CD14-positive monocyte (primary cell): ENCODE results near the gene DNAJB8. TPM values are rescaled to one million over a fixed set of nuclear protein-coding genes. Genes with fewer than 3 reads are reported as not detected.

Source experiments
- DNase-seq, 3 donors: peaks; one replicate each; pipeline ENCODE4 v3.0.0-alpha.2; 2011 to 2022
- H2AFZ ChIP-seq: 2 replicates; pipeline ENCODE4 v1.6.0; 2012; ENCODE audit warnings: mild to moderate bottlenecking, low read depth, low read length, inconsistent platforms; ENCODE audit not compliant: insufficient read depth, poor library complexity, severe bottlenecking
- H3K27ac ChIP-seq, 2 donors: 1 replicate in 1 of 2; 2 replicates in 1 of 2; pipeline ENCODE4 v1.5.1; 2012 to 2013; ENCODE audit warnings: low read length in 2 of 2, control low read depth in 1 of 2, inconsistent platforms in 1 of 2, low read depth in 1 of 2, mild to moderate bottlenecking in 1 of 2
- H3K27me3 ChIP-seq, 2 donors: one replicate each; pipeline versions ENCODE4 v1.6.0 to v1.6.1; 2011 to 2013; ENCODE audit warnings: low read length in 2 of 2; ENCODE audit not compliant: control insufficient read depth in 2 of 2, insufficient read depth in 2 of 2
- H3K36me3 ChIP-seq, 2 donors: replicated peaks in 1 of 2; 1 replicate in 1 of 2; 2 replicates in 1 of 2; pipeline versions ENCODE4 v1.5.1 to v1.6.1; 2012 to 2013; ENCODE audit warnings: low read length in 2 of 2, control low read depth in 1 of 2, inconsistent platforms in 1 of 2, mild to moderate bottlenecking in 1 of 2; ENCODE audit not compliant: insufficient read depth in 2 of 2, control insufficient read depth in 1 of 2
- H3K4me1 ChIP-seq, 2 donors: 1 replicate in 1 of 2; 2 replicates in 1 of 2; pipeline versions ENCODE4 v1.5.1 to v1.6.1; 2012 to 2013; ENCODE audit warnings: low read length in 2 of 2, control low read depth in 1 of 2, inconsistent platforms in 1 of 2, mild to moderate bottlenecking in 1 of 2, moderate library complexity in 1 of 2; ENCODE audit not compliant: insufficient read depth in 2 of 2, control insufficient read depth in 1 of 2
- H3K4me2 ChIP-seq: replicated peaks from 2 replicates; pipeline ENCODE3; 2012; ENCODE audit warnings: low read length, moderate library complexity, mild to moderate bottlenecking; ENCODE audit not compliant: poor library complexity, severe bottlenecking; ENCODE audit errors: extremely low read depth
- H3K4me3 ChIP-seq, 3 experiments: fragments of 200-600 bp in 1 of 3; sonication (generic) in 1 of 3; replicated peaks in 1 of 3; 1 replicate in 2 of 3; 2 replicates in 1 of 3; pipeline ENCODE4 v1.5.1; 2011 to 2013; ENCODE audit warnings: low read length in 3 of 3, mild to moderate bottlenecking in 3 of 3, control low read depth in 2 of 3, low read depth in 2 of 3, inconsistent platforms in 1 of 3, moderate library complexity in 1 of 3
- H3K79me2 ChIP-seq: 2 replicates; pipeline ENCODE4 v1.6.0; 2012; ENCODE audit warnings: mild to moderate bottlenecking, control low read depth, inconsistent platforms, low read length, moderate library complexity; ENCODE audit not compliant: insufficient read depth
- H3K9ac ChIP-seq: 2 replicates; pipeline ENCODE4 v1.6.0; 2017; ENCODE audit warnings: low read length, mild to moderate bottlenecking; ENCODE audit not compliant: insufficient read depth, poor library complexity, severe bottlenecking
- H3K9me3 ChIP-seq, 2 donors: replicated peaks in 1 of 2; 1 replicate in 1 of 2; 2 replicates in 1 of 2; pipeline versions ENCODE4 v1.5.1 to v1.6.1; 2012 to 2013; ENCODE audit warnings: low read length in 2 of 2, control low read depth in 1 of 2; ENCODE audit not compliant: control insufficient read depth in 1 of 2, insufficient read depth in 1 of 2
- H4K20me1 ChIP-seq: 2 replicates; pipeline ENCODE4 v1.6.0; 2012; ENCODE audit warnings: mild to moderate bottlenecking, low read length, control low read depth, moderate library complexity; ENCODE audit not compliant: insufficient read depth
- H3K27ac Mint-ChIP-seq, 7 donors: one replicate each; pipeline ENCODE4 v1.8.0; 2020; ENCODE audit warnings: mild to moderate bottlenecking in 7 of 7, mixed read lengths in 7 of 7, moderate library complexity in 6 of 7, inconsistent platforms in 2 of 7
- H3K27me3 Mint-ChIP-seq, 3 donors: one replicate each; pipeline ENCODE4 v1.8.0; 2021 to 2022; ENCODE audit warnings: low read depth in 3 of 3, mild to moderate bottlenecking in 3 of 3, mixed read lengths in 3 of 3, moderate library complexity in 3 of 3, inconsistent platforms in 1 of 3
- H3K36me3 Mint-ChIP-seq, 2 donors: one replicate each; pipeline ENCODE4 v1.8.0; 2020; ENCODE audit warnings: mixed read lengths in 2 of 2, inconsistent platforms in 1 of 2, mild to moderate bottlenecking in 1 of 2
- H3K4me1 Mint-ChIP-seq: one replicate; pipeline ENCODE4 v1.8.0; 2020; ENCODE audit warnings: mild to moderate bottlenecking, mixed read lengths
- H3K4me3 Mint-ChIP-seq, 2 donors: one replicate each; pipeline ENCODE4 v1.8.0; 2020; ENCODE audit warnings: mild to moderate bottlenecking in 2 of 2, mixed read lengths in 2 of 2, moderate library complexity in 1 of 2
- H3K9me3 Mint-ChIP-seq, 7 donors: one replicate each; pipeline ENCODE4 v1.8.0; 2020 to 2022; ENCODE audit warnings: mixed read lengths in 7 of 7, mild to moderate bottlenecking in 6 of 7, moderate library complexity in 6 of 7, inconsistent platforms in 2 of 7
- WGBS: methylation state at CpG from one replicate; pipeline ENCODE4 v1.1.5; 2013; ENCODE audit warnings: missing lambda C conversion rate; ENCODE audit not compliant: insufficient coverage; 5-methylcytosine and 5-hydroxymethylcytosine counted together
- intact Hi-C, 2 donors: fragments of 100-400 bp; cut with micrococcal nuclease; formaldehyde crosslinking; loops; one replicate each; pipeline versions ENCODE4 v1.15.0 to v1.15.1; 2023
- polyA plus RNA-seq, 3 donors: library from polyadenylated mRNA; depleted of rRNA in 1 of 3; unstranded in 2 of 3; stranded (reverse) in 1 of 3; fragments of 300-500 nt in 2 of 3; fragments of >200 nt in 1 of 3; fragmentation: Illumina TruSeq in 2 of 3; gene quantifications; 1 replicate in 2 of 3; 2 replicates in 1 of 3; pipeline ENCODE4 v1.2.3, GENCODE V29; 2012 to 2021
- TF ChIP-seq, protein P1 (sequence below): fragments of 200-600 bp; IDR thresholded peaks from one replicate; pipeline ENCODE4 v1.8.0; 2022; ENCODE audit warnings: antibody characterized with exemption, mild to moderate bottlenecking

The DNAJB8 gene
- polyA plus RNA-seq, 3 donors: not detected

GRCh38 chr3:128447561-128448013 is 19.1 kb downstream of the DNAJB8 start:
- Histone ChIP-seq H3K4me2 (no peak overlapping the region), H4K20me1 (no peaks in the 10 kb centered on the region), H3K79me2 (no peaks in the 10 kb centered on the region), H3K4me1 (no peaks in the 10 kb centered on the region), H2AFZ (no peak overlapping the region), H3K36me3 (no peaks in the 10 kb centered on the region), H3K9me3 (no peaks in the 10 kb centered on the region), H3K27me3 (peaks cover 0 to 9% of the 10 kb centered on the region in 2 donors), H3K27ac (no peak overlapping the region), H3K9ac (no peak overlapping the region), H3K4me3 (no peak overlapping the region)
- 96% methylated on average over 3 of the region's 3 CpGs for WGBS
- Mint-ChIP-seq H3K9me3 (peaks cover 0 to 7% (median 3%) of the 10 kb centered on the region in 7 donors), H3K4me1 (peaks cover 5% of the 10 kb centered on the region), H3K36me3 (no peaks in the 10 kb centered on the region), H3K27ac (no peak overlapping the region), H3K27me3 (peaks cover 13 to 26% (median 18%) of the 10 kb centered on the region in 3 donors), H3K4me3 (no peak overlapping the region)
- no peak for DNase-seq
- intact Hi-C loops: no loop called here
- TF ChIP-seq, protein P1, sequence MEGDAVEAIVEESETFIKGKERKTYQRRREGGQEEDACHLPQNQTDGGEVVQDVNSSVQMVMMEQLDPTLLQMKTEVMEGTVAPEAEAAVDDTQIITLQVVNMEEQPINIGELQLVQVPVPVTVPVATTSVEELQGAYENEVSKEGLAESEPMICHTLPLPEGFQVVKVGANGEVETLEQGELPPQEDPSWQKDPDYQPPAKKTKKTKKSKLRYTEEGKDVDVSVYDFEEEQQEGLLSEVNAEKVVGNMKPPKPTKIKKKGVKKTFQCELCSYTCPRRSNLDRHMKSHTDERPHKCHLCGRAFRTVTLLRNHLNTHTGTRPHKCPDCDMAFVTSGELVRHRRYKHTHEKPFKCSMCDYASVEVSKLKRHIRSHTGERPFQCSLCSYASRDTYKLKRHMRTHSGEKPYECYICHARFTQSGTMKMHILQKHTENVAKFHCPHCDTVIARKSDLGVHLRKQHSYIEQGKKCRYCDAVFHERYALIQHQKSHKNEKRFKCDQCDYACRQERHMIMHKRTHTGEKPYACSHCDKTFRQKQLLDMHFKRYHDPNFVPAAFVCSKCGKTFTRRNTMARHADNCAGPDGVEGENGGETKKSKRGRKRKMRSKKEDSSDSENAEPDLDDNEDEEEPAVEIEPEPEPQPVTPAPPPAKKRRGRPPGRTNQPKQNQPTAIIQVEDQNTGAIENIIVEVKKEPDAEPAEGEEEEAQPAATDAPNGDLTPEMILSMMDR: no peak

GRCh38 chr3:128446821-128447220 is 19.9 kb downstream of the DNAJB8 start:
- H3K36me3 Mint-ChIP-seq: no peaks in the 10 kb centered on the region
- H3K79me2 ChIP-seq: no peaks in the 10 kb centered on the region
- H3K4me3 Mint-ChIP-seq: no peak overlapping the region
- no peaks in the 10 kb centered on the region for H4K20me1 ChIP-seq
- peaks cover 0 to 7% (median 3%) of the 10 kb centered on the region in 7 donors for H3K9me3 Mint-ChIP-seq
- H3K27me3 ChIP-seq: peaks cover 0 to 9% of the 10 kb centered on the region in 2 donors
- H3K4me3 ChIP-seq: no peak overlapping the region
- peaks cover 5% of the 10 kb centered on the region for H3K4me1 Mint-ChIP-seq
- no peak for DNase-seq
- no peaks in the 10 kb centered on the region for H3K9me3 ChIP-seq
- no peak overlapping the region for H2AFZ ChIP-seq
- no peak overlapping the region for H3K9ac ChIP-seq
- no peak overlapping the region for H3K27ac Mint-ChIP-seq
- peaks cover 10 to 22% (median 16%) of the 10 kb centered on the region in 3 donors for H3K27me3 Mint-ChIP-seq
- TF ChIP-seq, protein P1: no peak
- intact Hi-C loops: no loop called here
- no peak overlapping the region for H3K27ac ChIP-seq
- WGBS: no CpG with 5 or more reads among the region's 1 CpG
- H3K4me1 ChIP-seq: no peaks in the 10 kb centered on the region
- H3K36me3 ChIP-seq: no peaks in the 10 kb centered on the region
- H3K4me2 ChIP-seq: no peak overlapping the region
